Activated naive CD8-positive, alpha-beta T cell (primary cell): Measurements from ENCODE around the gene DNMT3L.
"Not testable (repeated sequence)": the region's sequence is repeated elsewhere in the genome, so short reads cannot be mapped to it uniquely, and the experiment has no call there.

Source experiments
- H3K27ac Mint-ChIP-seq: one replicate; pipeline ENCODE4 v1.8.0; 2021; ENCODE audit warnings: mixed read lengths
- H3K27me3 Mint-ChIP-seq: one replicate; pipeline ENCODE4 v1.8.0; 2021; ENCODE audit warnings: mixed read lengths
- H3K36me3 Mint-ChIP-seq: one replicate; pipeline ENCODE4 v1.8.0; 2021; ENCODE audit warnings: mixed read lengths
- H3K4me1 Mint-ChIP-seq: one replicate; pipeline ENCODE4 v1.8.0; 2021; ENCODE audit warnings: low read depth, mixed read lengths
- H3K4me3 Mint-ChIP-seq: one replicate; pipeline ENCODE4 v1.8.0; 2021; ENCODE audit warnings: mild to moderate bottlenecking, mixed read lengths
- H3K9me3 Mint-ChIP-seq: one replicate; pipeline ENCODE4 v1.8.0; 2021; ENCODE audit warnings: low read depth, mixed read lengths

Gene DNMT3L

DNA sequence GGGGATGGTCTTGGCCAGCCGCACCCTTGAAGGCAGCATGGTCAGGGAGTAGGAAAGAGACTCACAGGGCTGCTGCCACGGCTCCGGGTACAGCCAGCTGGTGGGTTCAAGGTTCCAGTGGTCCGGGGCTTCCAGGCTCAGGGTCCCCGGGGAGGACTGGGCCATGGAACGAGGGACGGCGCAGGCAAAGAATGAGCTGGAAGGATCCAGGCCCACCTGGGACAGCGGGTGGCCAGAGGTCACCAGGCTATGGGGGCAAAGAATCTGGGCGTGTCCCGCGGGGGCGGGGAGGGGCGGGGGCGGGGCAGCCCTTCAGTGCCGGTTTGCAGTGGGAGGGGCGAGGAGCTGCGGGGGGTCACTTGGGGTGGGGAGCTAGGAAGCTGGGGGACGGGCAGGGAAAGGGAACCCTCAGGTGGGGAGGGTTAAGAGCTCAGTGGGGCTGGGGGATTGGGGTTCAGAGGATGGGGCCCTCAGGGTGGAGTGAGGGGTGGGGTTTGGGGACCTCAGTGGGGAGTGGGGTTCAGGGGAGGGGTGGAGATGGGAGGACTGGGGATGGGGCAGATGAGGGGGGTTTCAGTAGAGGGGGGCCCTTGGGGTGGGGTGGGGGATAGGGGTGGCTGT lies at the start of gene DNMT3L:
Gene DNMT3L, minus strand, starts transcription at position 223 of the 621 bp plus-strand sequence. CDS start 638 bp downstream, outside the sequence.
- H3K36me3 Mint-ChIP-seq = no peaks in the 10 kb centered on the region
- no peaks in the 10 kb centered on the region for H3K27me3 Mint-ChIP-seq
- no peak within 1 kb of the TSS for H3K27ac Mint-ChIP-seq
- H3K9me3 Mint-ChIP-seq = no peaks in the 10 kb centered on the region
- no peaks in the 10 kb centered on the region for H3K4me1 Mint-ChIP-seq
- no peak within 1 kb of the TSS for H3K4me3 Mint-ChIP-seq

DNA sequence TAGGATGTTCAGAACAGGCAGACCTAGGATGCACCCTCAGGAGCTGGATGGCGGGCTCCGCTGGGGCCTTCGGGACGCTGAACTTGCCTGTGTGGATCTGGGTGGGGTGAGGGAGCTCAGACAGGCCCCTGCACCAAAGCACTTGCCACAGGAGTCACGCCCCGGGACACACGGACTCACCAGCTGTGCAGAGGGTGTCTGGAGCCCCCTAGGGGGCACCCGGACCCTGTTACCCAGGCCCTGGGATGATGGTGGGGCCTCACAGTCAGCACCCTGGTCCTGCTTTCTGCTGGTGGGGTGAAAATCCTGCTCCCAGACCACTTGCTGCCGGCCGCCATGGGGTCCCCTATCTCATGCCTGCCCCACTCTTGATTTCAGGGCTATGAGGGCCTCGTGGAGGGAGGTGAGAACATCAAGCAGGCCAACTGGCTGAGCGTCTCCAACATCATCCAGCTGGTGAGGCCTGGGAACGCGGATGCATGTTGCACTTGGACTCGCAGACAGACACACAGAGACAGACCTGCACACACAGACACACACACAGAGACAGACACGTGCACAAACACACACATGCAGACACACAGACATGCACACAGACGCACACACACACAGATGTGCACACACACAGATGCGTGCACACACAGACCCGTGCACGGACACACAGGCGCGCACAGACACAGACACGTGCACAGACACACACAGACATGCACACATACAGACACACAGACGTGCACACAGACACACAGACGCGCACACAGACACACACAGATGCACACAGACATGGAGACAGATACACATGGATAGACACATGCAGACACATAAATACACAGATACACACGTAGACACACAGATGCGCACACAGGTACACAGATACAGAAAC lies 49.2 kb upstream of the DNMT3L start:
- no peak overlapping the region for H3K4me3 Mint-ChIP-seq
- no peaks in the 10 kb centered on the region for H3K9me3 Mint-ChIP-seq
- H3K36me3 Mint-ChIP-seq = peaks cover 5% of the 10 kb centered on the region
- no peaks in the 10 kb centered on the region for H3K4me1 Mint-ChIP-seq
- no peaks in the 10 kb centered on the region for H3K27me3 Mint-ChIP-seq
- no peak overlapping the region for H3K27ac Mint-ChIP-seq

DNA sequence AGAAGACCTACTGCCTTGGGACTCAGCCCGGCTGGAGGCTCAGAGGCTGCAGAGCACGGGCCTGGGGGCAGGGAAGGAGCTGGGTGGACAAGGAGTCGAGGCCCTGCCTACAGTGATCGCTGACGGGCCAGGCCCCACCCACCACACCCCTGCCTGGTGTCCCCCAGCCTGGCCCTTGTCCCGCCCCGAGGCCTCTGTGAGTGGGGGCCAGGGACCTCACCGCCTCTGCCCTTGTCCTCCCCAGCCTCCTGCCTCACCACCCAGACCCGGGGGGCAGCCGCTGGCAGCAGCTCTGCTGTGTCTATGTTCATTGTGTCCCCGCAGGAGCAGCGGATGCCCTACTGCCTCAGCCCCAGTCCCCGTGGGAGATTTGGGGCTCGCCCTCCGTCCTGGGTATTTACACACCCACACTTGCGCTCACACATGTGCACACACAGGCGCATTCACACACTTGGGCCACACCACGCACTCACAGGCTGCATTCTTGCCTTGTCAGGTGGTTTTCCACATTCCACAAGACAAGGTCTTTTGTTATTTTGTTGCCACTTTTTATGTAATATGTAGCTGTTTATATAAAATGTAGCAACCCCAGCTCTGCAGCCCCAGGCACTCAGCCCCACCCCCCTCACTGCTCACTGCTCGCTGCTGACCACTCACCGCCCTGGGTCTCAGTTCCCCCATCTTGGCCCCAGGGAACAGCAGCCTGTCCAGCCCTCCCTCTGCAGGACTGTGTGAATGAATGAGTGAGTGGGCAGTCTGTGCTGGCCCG lies 45.4 kb upstream of the DNMT3L start:
- Mint-ChIP-seq H3K4me1 (peaks cover 20% of the 10 kb centered on the region), H3K36me3 (peaks cover 5% of the 10 kb centered on the region), H3K27me3 (no peaks in the 10 kb centered on the region), H3K9me3 (no peaks in the 10 kb centered on the region), H3K27ac (no peak overlapping the region), H3K4me3 (no peak overlapping the region)

DNA sequence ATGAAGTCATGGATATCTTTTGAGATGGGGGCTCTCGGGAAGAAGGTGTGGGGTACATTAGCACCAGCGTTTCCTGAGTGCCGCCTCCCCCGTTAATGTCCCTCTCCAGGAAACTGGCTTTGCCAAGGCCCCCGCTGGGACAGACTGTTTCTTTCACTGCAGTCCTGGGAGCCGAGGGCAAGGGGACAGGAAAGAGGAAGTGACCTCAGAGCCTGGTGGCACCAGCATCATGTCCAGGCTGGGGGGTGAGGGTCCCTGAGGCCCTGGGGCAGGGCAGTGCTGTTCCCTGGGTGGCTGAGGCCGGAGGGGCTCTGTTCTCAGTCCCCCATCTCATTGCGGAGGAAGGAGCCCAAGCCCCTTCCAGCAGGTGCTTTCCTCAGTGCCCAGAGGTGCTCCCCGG lies 44.0 kb upstream of the DNMT3L start:
- Mint-ChIP-seq H3K4me1 (peaks cover 30% of the 10 kb centered on the region), H3K36me3 (no peaks in the 10 kb centered on the region), H3K27me3 (no peaks in the 10 kb centered on the region), H3K27ac (no peak overlapping the region), H3K4me3 (no peak overlapping the region), H3K9me3 (no peaks in the 10 kb centered on the region)

DNA sequence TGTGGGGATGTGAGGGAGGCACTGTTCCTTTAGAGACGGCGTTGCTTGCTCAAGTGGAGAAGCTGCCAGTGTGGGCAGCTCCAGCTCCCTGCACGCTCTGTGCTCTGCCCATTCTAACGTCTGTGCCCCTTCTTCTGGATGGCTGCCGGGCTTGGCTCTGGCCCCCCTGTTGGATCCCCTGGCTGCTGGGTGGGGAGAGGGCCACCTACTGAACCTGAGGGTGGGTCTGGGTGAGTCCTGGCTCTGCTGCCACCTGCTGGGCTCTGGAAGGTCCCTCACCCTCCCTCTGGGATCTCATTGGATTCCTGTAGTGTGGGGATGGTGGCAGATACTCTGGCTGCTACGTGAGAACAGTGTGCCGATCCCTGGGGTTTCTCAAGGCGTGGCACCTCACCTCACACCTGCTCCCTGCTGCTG lies 43.2 kb upstream of the DNMT3L start:
- H3K27me3 Mint-ChIP-seq = no peaks in the 10 kb centered on the region
- H3K4me1 Mint-ChIP-seq = peaks cover 31% of the 10 kb centered on the region
- no peak overlapping the region for H3K4me3 Mint-ChIP-seq
- no peaks in the 10 kb centered on the region for H3K9me3 Mint-ChIP-seq
- H3K27ac Mint-ChIP-seq = no peak overlapping the region
- no peaks in the 10 kb centered on the region for H3K36me3 Mint-ChIP-seq

DNA sequence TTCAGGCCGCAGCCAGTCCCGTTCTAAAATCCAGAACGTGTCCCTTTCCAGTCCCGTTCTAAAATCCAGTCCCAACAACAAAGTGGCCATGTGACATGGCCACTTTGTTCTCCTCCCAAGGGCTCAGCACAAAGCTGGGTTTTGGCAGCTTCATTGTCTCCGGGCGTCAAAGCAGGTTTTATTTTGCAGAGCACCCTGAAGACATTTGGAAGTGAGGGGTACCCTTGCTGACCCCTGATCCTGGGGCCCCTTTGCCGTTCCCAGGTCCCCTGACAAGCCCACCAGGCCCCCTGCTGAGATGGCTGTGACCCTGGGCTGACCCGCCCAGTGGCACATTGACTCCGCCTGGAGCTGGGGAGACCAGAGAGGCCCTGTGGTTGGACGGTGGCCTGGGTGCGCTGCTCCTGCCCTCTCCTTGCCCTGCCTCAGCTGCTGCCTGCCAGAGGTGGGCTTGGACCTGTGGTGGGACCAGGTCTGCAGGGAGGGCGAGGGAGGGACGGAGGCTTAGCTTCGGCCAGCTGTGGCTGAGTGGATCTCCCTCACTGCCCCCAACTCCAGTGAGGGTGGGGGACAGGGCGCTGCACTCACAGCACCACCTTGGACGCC lies 42.4 kb upstream of the DNMT3L start:
- Mint-ChIP-seq H3K4me1 (peaks cover 33% of the 10 kb centered on the region), H3K27me3 (no peaks in the 10 kb centered on the region), H3K36me3 (no peaks in the 10 kb centered on the region), H3K9me3 (no peaks in the 10 kb centered on the region), H3K27ac (no peak overlapping the region), H3K4me3 (no peak overlapping the region)

DNA sequence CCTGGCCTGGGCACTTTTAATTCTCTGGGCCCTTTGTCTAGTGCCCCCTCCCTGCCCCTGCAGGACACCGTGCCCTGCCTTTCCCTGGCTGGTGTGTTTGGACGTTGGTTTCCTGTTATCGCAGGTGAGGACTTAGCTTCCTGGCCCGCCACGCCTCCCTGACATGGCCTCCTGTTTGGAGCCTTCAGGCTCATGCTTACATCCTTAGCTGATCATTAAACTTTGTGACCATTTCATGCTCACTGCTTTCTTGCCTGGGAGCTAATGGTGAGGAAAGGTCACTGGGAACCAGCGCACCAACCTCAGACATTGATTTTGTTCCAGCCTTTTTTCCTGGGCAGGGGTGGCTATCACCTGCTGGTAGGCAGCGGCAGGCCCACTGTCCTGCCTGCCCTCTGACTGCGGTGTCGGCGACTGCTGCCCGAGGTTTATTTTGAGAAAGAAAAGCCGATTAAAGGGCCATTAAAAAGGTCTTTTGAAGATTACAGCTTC lies 41.8 kb upstream of the DNMT3L start:
- H3K9me3 Mint-ChIP-seq = no peaks in the 10 kb centered on the region
- no peaks in the 10 kb centered on the region for H3K27me3 Mint-ChIP-seq
- H3K4me3 Mint-ChIP-seq = peak overlapping the region; percentile 56
- H3K27ac Mint-ChIP-seq = no peak overlapping the region
- H3K4me1 Mint-ChIP-seq = peaks cover 37% of the 10 kb centered on the region
- no peaks in the 10 kb centered on the region for H3K36me3 Mint-ChIP-seq

DNA sequence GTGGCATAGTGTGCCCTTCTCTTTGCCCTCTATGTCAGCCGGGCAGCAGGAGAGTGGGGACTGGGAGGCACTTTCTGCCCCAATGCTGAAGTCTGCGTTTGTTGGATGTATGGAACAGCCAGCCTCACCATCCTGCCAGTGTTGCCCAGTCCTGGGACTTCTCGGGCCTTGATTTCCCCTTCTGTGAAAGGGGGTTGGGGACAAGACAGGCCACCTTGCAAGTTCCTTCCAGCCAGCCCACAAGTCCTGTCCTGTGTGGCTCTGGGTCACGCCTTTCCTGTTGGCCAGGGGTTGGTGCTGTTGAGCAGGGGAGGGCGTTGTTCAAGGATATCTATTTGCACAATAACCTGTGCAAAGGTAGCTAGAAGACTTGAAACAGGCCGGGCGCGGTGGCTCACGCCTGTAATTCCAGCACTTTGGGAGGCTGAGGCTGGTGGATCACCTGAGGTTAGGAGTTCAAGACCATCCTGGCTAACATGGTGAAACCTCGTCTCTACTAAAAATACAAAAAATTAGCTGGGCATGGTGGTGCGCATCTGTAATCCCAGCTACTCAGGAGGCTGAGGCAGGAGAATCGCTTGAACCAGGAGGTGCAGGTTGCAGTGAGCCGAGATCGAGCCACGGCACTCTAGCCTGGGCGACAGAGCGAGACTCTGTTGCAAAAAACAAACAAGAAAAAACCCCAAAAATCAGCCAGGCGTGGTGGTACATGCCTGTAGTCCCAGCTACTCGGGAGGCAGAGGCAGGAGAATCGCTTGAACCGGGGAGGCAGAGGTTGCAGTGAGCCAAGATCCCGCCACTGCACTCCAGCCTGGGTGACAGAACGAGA lies 41.1 kb upstream of the DNMT3L start:
- H3K27ac Mint-ChIP-seq, H3K27me3 Mint-ChIP-seq, H3K36me3 Mint-ChIP-seq, H3K9me3 Mint-ChIP-seq: not testable (repeated sequence)
- Mint-ChIP-seq H3K4me3 (peak overlapping the region; percentile 82), H3K4me1 (peaks cover 44% of the 10 kb centered on the region)

DNA sequence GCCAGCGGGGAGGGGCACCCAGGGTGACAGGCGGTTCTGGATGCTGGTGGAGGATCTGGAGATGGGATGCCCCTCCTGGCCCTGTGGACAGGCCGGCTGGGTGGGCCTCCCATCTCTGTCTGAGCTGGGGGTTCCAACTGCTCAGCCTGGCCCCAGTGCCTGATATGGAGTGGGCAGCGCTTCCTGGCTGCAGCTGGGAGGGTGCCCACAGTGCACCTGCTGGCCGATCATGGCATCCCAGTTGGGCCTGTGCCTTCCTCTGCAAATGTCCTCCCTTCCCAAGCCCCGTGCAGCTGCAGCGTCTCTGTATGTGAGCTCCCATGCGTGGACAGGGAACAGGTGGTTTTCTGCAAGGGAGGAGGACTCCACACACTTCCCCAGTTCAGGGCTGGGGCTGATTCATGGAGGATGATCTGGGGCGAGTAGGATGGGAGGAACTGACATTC lies 40.3 kb upstream of the DNMT3L start:
- H3K4me3 Mint-ChIP-seq = peak overlapping the region; percentile 82
- H3K4me1 Mint-ChIP-seq = peaks cover 50% of the 10 kb centered on the region
- no peaks in the 10 kb centered on the region for H3K36me3 Mint-ChIP-seq
- H3K9me3 Mint-ChIP-seq = no peaks in the 10 kb centered on the region
- H3K27ac Mint-ChIP-seq = no peak overlapping the region
- H3K27me3 Mint-ChIP-seq = no peaks in the 10 kb centered on the region

DNA sequence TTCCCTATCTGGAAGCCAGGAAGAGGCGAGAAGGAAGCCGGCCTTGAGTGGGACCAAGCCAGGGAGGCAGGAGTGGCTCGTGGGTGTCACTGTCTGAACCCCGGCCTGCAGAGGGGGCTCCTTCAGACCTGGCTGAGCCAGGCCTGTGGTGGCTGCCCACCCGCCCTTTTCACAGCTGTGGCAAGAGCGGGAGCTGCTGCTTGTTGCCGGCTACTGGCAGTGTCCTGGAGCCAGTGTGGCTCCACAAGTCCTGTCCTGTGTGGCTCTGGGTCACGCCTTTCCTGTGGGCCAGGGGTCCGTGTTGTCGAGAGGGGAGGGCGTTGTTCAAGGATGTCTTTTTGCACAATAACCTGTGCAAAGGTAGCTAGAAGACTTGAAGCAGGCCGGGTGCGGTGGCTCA lies 39.4 kb upstream of the DNMT3L start:
- peak overlapping the region; percentile 34 for H3K27ac Mint-ChIP-seq
- H3K4me3 Mint-ChIP-seq = peak overlapping the region; percentile 82
- H3K27me3 Mint-ChIP-seq = no peaks in the 10 kb centered on the region
- H3K4me1 Mint-ChIP-seq = peaks cover 50% of the 10 kb centered on the region
- no peaks in the 10 kb centered on the region for H3K9me3 Mint-ChIP-seq
- no peaks in the 10 kb centered on the region for H3K36me3 Mint-ChIP-seq

DNA sequence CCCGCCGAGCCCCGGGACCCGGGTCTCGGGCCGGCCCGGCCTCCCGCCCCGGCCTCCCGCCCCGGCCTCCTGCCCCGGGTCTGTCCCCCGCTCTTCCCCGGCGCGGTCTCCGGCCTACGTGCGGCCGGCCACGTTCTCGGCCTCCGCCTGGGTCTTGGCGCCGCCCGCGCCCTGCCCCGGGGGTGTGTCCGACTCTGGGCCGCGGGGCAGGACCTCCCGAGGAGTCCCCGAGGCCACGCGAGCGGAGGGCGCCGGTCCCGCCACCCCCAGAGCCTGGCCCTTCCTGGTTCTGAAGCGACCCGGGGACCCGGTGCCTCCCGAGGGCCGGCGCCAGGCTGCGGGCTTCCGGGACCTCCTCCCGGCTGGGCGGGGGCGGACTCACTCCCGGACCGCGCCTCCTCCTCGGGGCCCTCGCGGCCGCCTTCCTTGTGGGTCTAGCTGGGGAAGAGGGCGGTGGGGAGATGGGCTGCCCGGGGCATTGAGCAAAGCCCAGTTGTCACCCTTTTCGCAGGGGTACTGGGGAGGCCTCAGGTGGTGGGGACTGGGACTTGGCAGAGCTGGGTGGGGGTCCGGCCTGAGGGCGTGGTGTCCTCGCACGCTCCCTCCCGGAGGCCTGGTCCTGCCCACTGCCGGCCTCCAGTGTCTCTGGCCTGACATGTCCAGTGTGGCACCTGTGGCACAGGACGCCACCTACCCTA lies 38.7 kb upstream of the DNMT3L start:
- H3K4me3 Mint-ChIP-seq = peak overlapping the region; percentile 82
- peaks cover 50% of the 10 kb centered on the region for H3K4me1 Mint-ChIP-seq
- no peaks in the 10 kb centered on the region for H3K36me3 Mint-ChIP-seq
- H3K27me3 Mint-ChIP-seq = no peaks in the 10 kb centered on the region
- H3K27ac Mint-ChIP-seq = no peak overlapping the region
- no peaks in the 10 kb centered on the region for H3K9me3 Mint-ChIP-seq

DNA sequence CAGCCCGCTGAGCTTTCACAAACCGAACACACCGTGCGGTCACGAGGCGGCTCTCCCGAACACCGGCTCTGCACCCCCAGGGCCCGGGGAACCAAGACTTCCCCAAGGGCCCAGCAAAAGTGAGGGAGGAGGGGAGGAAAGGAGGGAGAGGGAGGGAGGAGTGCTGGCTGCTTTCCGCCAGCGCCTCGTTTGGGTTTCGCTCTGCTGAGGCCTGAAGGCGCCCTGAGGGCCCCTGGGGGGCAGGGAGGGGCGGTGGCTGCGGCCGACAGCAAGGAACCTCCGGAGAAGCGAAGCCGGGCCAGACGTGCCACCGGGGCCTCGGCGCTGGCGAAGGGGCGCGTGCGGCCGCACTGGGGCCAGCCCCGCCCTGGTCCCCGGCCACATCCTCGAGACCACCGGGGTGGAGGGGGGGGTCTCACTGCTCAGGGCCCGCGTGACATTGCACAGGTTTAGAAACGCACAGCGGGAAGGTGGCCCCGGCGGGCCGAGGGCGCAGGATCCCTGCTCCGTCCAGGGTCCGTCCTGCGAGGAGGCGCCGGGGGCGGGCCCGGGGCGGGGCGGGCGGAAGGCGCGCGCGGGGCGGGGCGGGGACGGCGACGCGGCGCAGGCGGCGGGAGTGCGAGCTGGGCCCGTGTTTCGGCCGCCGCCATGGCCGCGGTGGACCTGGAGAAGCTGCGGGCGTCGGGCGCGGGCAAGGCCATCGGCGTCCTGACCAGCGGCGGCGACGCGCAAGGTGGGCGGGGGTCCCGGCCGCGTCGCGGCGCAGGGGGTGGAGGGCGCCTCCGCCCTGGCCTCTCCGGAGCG lies 38.0 kb upstream of the DNMT3L start, which contains the start of gene PFKL:
Gene PFKL, plus strand, starts transcription at position 596 of the 804 bp plus-strand sequence. Its CDS starts 53 bp downstream, at position 649.
- peak within 1 kb of the TSS; percentile 89 for H3K27ac Mint-ChIP-seq
- peaks cover 48% of the 10 kb centered on the region for H3K4me1 Mint-ChIP-seq
- H3K4me3 Mint-ChIP-seq = peak within 1 kb of the TSS; percentile 90
- no peaks in the 10 kb centered on the region for H3K27me3 Mint-ChIP-seq
- no peaks in the 10 kb centered on the region for H3K36me3 Mint-ChIP-seq
- H3K9me3 Mint-ChIP-seq = no peaks in the 10 kb centered on the region

DNA sequence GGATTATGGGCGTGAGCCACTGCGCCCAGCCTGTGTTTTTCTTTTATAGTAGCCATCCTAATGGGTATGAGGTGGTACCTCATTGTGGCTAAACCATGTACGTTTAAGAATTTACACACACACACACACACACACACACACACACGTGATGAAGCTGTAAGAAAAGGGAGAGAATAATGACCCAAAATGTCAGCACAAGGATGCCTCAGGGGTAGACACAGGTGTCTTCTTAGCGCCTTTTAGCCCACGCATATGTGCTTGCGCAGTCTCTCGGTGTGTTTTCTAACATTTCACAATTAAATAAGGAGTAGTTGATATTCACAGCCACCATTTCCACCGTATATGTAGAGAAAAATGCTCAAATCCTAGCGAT lies 37.4 kb upstream of the DNMT3L start:
- no peaks in the 10 kb centered on the region for H3K27me3 Mint-ChIP-seq
- H3K4me3 Mint-ChIP-seq = peak overlapping the region; percentile 90
- peaks cover 50% of the 10 kb centered on the region for H3K4me1 Mint-ChIP-seq
- no peaks in the 10 kb centered on the region for H3K36me3 Mint-ChIP-seq
- H3K27ac Mint-ChIP-seq = peak overlapping the region; percentile 89
- no peaks in the 10 kb centered on the region for H3K9me3 Mint-ChIP-seq
